ENCODE measurements around the gene LTF.
"Not testable (repeated sequence)": the region's sequence is repeated elsewhere in the genome, so short reads cannot be mapped to it uniquely, and the experiment has no call there.

Gene LTF

GRCh38 chr3:46433841-46434240 is 30.9 kb downstream of the LTF start:
- Histone ChIP-seq H3K27ac (ENCODE audit: low read length) (no peak overlapping the region), H3K36me3 (replicated peaks; ENCODE audit: insufficient read depth, low read length) (no peaks in the 10 kb centered on the region), H2AFZ (ENCODE audit: low read length) (no peak overlapping the region), H3K4me1 (ENCODE audit: low read length) (no peaks in the 10 kb centered on the region), H3F3A (ENCODE audit: insufficient read depth, low read length) (no peaks in the 10 kb centered on the region), H3K9me2 (replicated peaks; ENCODE audit: insufficient read depth, low read length) (no peaks in the 10 kb centered on the region), H3K9ac (ENCODE audit: low read length) (no peak overlapping the region), H3K4me3 (ENCODE audit: low read length) (no peak overlapping the region), H4K20me1 (ENCODE audit: insufficient read depth, low read length) (no peaks in the 10 kb centered on the region), H3K27me3 (replicated peaks; ENCODE audit: insufficient read depth, low read length) (no peaks in the 10 kb centered on the region), H3K9me3 (replicated peaks; ENCODE audit: insufficient read depth, low read length) (no peaks in the 10 kb centered on the region), H3K4me2 (ENCODE audit: low read depth, low read length) (no peak overlapping the region), H3K79me2 (ENCODE audit: low read length) (no peaks in the 10 kb centered on the region)
- TF ChIP-seq CTCF (IDR thresholded peaks at IDR 0.05; ENCODE audit: low read length) = no peak
- TF ChIP-seq EZH2 (optimal IDR thresholded peaks at IDR 0.05; ENCODE audit: low read depth, low read length) = no peak
- no peak for TF ChIP-seq EZH2phosphoT487 (IDR thresholded peaks at IDR 0.05; ENCODE audit: low read length)
- no peak for DNase-seq

GRCh38 chr3:46433118-46433517 is 31.6 kb downstream of the LTF start:
- H3K9me3 ChIP-seq (replicated peaks; ENCODE audit: insufficient read depth, low read length); H3K9me2 ChIP-seq (replicated peaks; ENCODE audit: insufficient read depth, low read length); H3K4me1 ChIP-seq (ENCODE audit: low read length); DNase-seq; H3K4me2 ChIP-seq (ENCODE audit: low read depth, low read length); H3K4me3 ChIP-seq (ENCODE audit: low read length); H3K9ac ChIP-seq (ENCODE audit: low read length); H4K20me1 ChIP-seq (ENCODE audit: insufficient read depth, low read length); H3K79me2 ChIP-seq (ENCODE audit: low read length); H3K27ac ChIP-seq (ENCODE audit: low read length); H3F3A ChIP-seq (ENCODE audit: insufficient read depth, low read length); H2AFZ ChIP-seq (ENCODE audit: low read length); H3K36me3 ChIP-seq (replicated peaks; ENCODE audit: insufficient read depth, low read length); H3K27me3 ChIP-seq (replicated peaks; ENCODE audit: insufficient read depth, low read length): not testable (repeated sequence)

GRCh38 chr3:46431905-46432304 is 32.8 kb downstream of the LTF start:
- H3K27ac ChIP-seq (ENCODE audit: low read length); H4K20me1 ChIP-seq (ENCODE audit: insufficient read depth, low read length); H3K27me3 ChIP-seq (replicated peaks; ENCODE audit: insufficient read depth, low read length); H2AFZ ChIP-seq (ENCODE audit: low read length); DNase-seq; H3K79me2 ChIP-seq (ENCODE audit: low read length); H3K4me1 ChIP-seq (ENCODE audit: low read length); H3K9ac ChIP-seq (ENCODE audit: low read length); H3K36me3 ChIP-seq (replicated peaks; ENCODE audit: insufficient read depth, low read length); H3K4me2 ChIP-seq (ENCODE audit: low read depth, low read length); H3K4me3 ChIP-seq (ENCODE audit: low read length); H3K9me3 ChIP-seq (replicated peaks; ENCODE audit: insufficient read depth, low read length); H3K9me2 ChIP-seq (replicated peaks; ENCODE audit: insufficient read depth, low read length); H3F3A ChIP-seq (ENCODE audit: insufficient read depth, low read length): not testable (repeated sequence)

- H2AFZ ChIP-seq (ENCODE audit: low read length); H3K79me2 ChIP-seq (ENCODE audit: low read length); H3K27me3 ChIP-seq (replicated peaks; ENCODE audit: insufficient read depth, low read length); H3F3A ChIP-seq (ENCODE audit: insufficient read depth, low read length); H3K9me2 ChIP-seq (replicated peaks; ENCODE audit: insufficient read depth, low read length); H3K36me3 ChIP-seq (replicated peaks; ENCODE audit: insufficient read depth, low read length); H3K9ac ChIP-seq (ENCODE audit: low read length); H3K9me3 ChIP-seq (replicated peaks; ENCODE audit: insufficient read depth, low read length); H3K4me2 ChIP-seq (ENCODE audit: low read depth, low read length); H3K4me3 ChIP-seq (ENCODE audit: low read length); H3K27ac ChIP-seq (ENCODE audit: low read length); H3K4me1 ChIP-seq (ENCODE audit: low read length); H4K20me1 ChIP-seq (ENCODE audit: insufficient read depth, low read length); DNase-seq: not testable (repeated sequence)
Measured at GRCh38 chr3:46430879-46431278, 33.8 kb downstream of the LTF start.

GRCh38 chr3:46429671-46430070 is 35.0 kb downstream of the LTF start:
- no peaks in the 10 kb centered on the region for H3K4me1 ChIP-seq (ENCODE audit: low read length)
- H3F3A ChIP-seq (ENCODE audit: insufficient read depth, low read length) = no peaks in the 10 kb centered on the region
- H3K79me2 ChIP-seq (ENCODE audit: low read length) = no peaks in the 10 kb centered on the region
- no peaks in the 10 kb centered on the region for H4K20me1 ChIP-seq (ENCODE audit: insufficient read depth, low read length)
- H3K9me3 ChIP-seq (replicated peaks; ENCODE audit: insufficient read depth, low read length) = no peaks in the 10 kb centered on the region
- DNase-seq = no peak
- H3K36me3 ChIP-seq (replicated peaks; ENCODE audit: insufficient read depth, low read length) = no peaks in the 10 kb centered on the region
- no peak overlapping the region for H3K9ac ChIP-seq (ENCODE audit: low read length)
- H3K9me2 ChIP-seq (replicated peaks; ENCODE audit: insufficient read depth, low read length) = no peaks in the 10 kb centered on the region
- no peak for TF ChIP-seq EZH2phosphoT487 (IDR thresholded peaks at IDR 0.05; ENCODE audit: low read length)
- no peak for TF ChIP-seq CTCF (IDR thresholded peaks at IDR 0.05; ENCODE audit: low read length)
- TF ChIP-seq EZH2 (optimal IDR thresholded peaks at IDR 0.05; ENCODE audit: low read depth, low read length) = no peak
- H3K27me3 ChIP-seq (replicated peaks; ENCODE audit: insufficient read depth, low read length) = no peaks in the 10 kb centered on the region
- no peak overlapping the region for H3K4me3 ChIP-seq (ENCODE audit: low read length)
- no peak overlapping the region for H2AFZ ChIP-seq (ENCODE audit: low read length)
- H3K4me2 ChIP-seq (ENCODE audit: low read depth, low read length) = no peak overlapping the region
- H3K27ac ChIP-seq (ENCODE audit: low read length) = no peak overlapping the region
